Glutamatergic neuron (in vitro differentiated cells): ENCODE measurements around the gene TPM3. TPM values are rescaled to one million over a fixed set of nuclear protein-coding genes. Genes with fewer than 3 reads are reported as not detected.

ENCODE experiments used
- DNase-seq: peaks from one replicate; pipeline ENCODE4 v3.0.0; 2022
- H3K27ac Mint-ChIP-seq: one replicate; pipeline ENCODE4 v1.8.0; 2020; ENCODE audit warnings: mild to moderate bottlenecking, mixed read lengths, inconsistent platforms; ENCODE audit not compliant: unreplicated experiment
- H3K27me3 Mint-ChIP-seq: one replicate; pipeline ENCODE4 v1.8.0; 2020; ENCODE audit warnings: mild to moderate bottlenecking, moderate library complexity, mixed read lengths, inconsistent platforms; ENCODE audit not compliant: unreplicated experiment
- H3K36me3 Mint-ChIP-seq: one replicate; pipeline ENCODE4 v1.8.0; 2020; ENCODE audit warnings: mild to moderate bottlenecking, mixed read lengths, inconsistent platforms; ENCODE audit not compliant: unreplicated experiment
- H3K4me1 Mint-ChIP-seq: one replicate; pipeline ENCODE4 v1.8.0; 2020; ENCODE audit warnings: mild to moderate bottlenecking, low read depth, mixed read lengths, inconsistent platforms; ENCODE audit not compliant: unreplicated experiment
- H3K4me3 Mint-ChIP-seq: one replicate; pipeline ENCODE4 v1.8.0; 2020; ENCODE audit warnings: mild to moderate bottlenecking, mixed read lengths, inconsistent platforms; ENCODE audit not compliant: unreplicated experiment
- H3K9me3 Mint-ChIP-seq: one replicate; pipeline ENCODE4 v1.8.0; 2020; ENCODE audit warnings: mild to moderate bottlenecking, moderate library complexity, mixed read lengths, inconsistent platforms; ENCODE audit not compliant: unreplicated experiment
- total RNA-seq: library from RNA; stranded (reverse); fragmentation: NEBNext Ultra II Directional; extraction: Animal tissue kit (Norgen Biotek cat#: 25700); gene quantifications from one replicate; pipeline ENCODE4 v1.2.1, GENCODE V29; 2021; ENCODE audit not compliant: unreplicated experiment
- TF ChIP-seq, protein P1 (sequence below): fragments of 200-600 bp; sonication (generic); IDR thresholded peaks from one replicate; pipeline ENCODE4 v1.5.0; 2021; ENCODE audit not compliant: partially characterized antibody, unreplicated experiment

The TPM3 gene
- total RNA-seq, 1 donor from 2014 or later = 392 TPM

DNA sequence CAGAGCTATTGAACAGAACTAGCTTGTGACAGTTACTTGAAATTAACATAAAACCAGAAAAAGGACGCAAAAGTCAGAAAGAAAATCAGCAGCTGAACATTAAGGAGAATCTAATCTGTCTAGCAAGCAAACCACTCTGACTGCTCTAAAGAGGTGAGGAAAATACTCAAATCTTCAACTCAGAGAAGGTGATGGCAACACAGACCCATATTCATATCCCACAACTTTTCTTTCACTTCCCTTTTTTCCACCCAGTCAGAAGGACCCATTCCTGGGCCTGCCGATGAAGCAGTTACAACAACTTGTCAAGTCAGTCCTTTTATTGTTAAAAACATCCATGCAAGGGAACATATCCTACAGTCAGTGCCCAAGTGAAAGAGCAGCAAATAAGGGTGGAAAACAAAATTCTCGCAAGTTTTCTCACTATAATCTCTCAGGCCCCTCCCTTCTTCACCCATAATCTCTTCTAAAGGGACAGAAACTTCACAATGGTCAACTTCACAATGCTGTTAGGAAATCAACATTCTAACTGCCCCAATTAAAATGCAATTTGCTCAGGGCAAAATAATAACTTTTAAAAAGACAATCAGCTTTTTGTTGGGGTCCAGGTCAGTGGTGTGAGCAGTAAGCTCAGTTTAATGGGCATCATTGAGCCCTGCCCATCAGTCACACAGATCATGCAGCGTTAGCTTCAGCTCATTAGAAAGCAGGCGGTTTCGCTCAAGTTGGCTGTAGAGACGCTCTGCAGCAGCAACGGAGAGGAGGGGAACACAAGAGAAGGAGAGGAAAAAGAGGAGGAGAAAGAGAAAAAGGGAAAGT lies 33.4 kb downstream of the TPM3 start:
- Mint-ChIP-seq H3K36me3 (peaks cover 10% of the 10 kb centered on the region), H3K27ac (no peak overlapping the region), H3K27me3 (peaks cover 4% of the 10 kb centered on the region), H3K4me3 (no peak overlapping the region), H3K4me1 (no peaks in the 10 kb centered on the region), H3K9me3 (no peaks in the 10 kb centered on the region)
- TF ChIP-seq, protein P1, sequence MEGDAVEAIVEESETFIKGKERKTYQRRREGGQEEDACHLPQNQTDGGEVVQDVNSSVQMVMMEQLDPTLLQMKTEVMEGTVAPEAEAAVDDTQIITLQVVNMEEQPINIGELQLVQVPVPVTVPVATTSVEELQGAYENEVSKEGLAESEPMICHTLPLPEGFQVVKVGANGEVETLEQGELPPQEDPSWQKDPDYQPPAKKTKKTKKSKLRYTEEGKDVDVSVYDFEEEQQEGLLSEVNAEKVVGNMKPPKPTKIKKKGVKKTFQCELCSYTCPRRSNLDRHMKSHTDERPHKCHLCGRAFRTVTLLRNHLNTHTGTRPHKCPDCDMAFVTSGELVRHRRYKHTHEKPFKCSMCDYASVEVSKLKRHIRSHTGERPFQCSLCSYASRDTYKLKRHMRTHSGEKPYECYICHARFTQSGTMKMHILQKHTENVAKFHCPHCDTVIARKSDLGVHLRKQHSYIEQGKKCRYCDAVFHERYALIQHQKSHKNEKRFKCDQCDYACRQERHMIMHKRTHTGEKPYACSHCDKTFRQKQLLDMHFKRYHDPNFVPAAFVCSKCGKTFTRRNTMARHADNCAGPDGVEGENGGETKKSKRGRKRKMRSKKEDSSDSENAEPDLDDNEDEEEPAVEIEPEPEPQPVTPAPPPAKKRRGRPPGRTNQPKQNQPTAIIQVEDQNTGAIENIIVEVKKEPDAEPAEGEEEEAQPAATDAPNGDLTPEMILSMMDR = no peak
- DNase-seq = no peak

DNA sequence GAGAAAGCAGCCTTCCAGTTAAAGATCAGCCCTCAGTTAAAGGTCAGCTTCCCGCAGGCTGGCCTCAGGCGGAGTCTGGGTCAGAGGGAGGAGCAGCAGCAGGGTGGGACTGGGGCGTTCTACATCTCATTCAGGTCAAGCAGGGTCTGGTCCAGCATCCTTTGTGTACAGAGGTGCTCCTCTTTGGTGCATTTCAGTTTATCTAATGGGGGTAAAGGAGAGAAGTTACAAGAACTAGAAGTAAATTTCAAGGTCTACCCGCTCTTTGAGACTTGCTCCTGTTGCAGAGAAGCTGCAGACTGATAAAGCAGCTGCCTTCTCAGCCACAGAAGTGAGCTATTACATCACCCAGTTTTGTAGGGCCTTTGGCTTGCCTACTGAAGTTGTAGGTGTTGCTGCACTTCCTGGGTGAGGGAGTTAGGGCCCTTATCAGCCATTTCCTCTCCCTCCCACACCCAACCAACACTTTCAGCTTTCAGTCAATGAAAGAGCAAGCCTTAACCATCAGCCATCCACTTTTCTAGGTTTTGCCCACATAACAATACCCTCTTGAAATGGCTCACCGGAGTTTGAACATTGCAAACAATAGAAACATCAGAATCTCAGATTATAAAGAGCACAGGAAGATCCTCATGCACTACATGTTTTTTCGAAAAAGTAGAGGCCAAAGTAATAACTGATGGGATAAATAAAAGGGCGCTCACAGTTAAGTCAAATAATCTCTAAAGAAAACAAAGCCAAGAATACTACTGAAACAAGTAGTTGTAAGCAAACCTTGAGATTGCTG lies 34.2 kb downstream of the TPM3 start:
- H3K4me3 Mint-ChIP-seq = no peak overlapping the region
- no peak for DNase-seq

DNA sequence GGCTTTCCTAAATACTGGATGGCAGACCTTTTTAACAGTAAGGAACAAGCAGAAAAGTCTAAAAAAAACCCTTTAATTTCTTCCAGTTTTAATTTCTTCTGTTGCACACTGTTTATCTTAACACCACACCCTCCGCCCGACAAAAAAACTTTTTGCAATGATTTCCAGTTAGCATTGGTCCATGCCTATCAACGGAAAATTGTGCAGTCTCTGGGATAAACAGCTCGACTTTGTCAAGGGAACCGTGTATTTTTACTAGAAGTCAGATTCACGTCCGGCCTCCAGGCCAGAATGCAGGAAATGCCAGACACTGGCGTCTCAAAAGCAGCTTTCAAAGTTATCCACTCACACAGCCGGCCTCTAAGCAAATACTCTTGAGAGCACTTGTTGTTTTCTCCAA lies 36.6 kb downstream of the TPM3 start:
- Mint-ChIP-seq H3K27me3 (peaks cover 2% of the 10 kb centered on the region), H3K27ac (no peak overlapping the region), H3K4me3 (no peak overlapping the region), H3K9me3 (no peaks in the 10 kb centered on the region), H3K36me3 (peaks cover 7% of the 10 kb centered on the region), H3K4me1 (no peaks in the 10 kb centered on the region)
- DNase-seq = no peak
- TF ChIP-seq, protein P1 = no peak

More for the DNA sequence above, 34.2 kb downstream of the TPM3 start:
- H3K9me3 Mint-ChIP-seq = no peaks in the 10 kb centered on the region
- H3K4me1 Mint-ChIP-seq = no peaks in the 10 kb centered on the region
- H3K36me3 Mint-ChIP-seq = peaks cover 10% of the 10 kb centered on the region
- TF ChIP-seq, protein P1 = no peak
- peaks cover 4% of the 10 kb centered on the region for H3K27me3 Mint-ChIP-seq
- H3K27ac Mint-ChIP-seq = peak overlapping the region; percentile 3

DNA sequence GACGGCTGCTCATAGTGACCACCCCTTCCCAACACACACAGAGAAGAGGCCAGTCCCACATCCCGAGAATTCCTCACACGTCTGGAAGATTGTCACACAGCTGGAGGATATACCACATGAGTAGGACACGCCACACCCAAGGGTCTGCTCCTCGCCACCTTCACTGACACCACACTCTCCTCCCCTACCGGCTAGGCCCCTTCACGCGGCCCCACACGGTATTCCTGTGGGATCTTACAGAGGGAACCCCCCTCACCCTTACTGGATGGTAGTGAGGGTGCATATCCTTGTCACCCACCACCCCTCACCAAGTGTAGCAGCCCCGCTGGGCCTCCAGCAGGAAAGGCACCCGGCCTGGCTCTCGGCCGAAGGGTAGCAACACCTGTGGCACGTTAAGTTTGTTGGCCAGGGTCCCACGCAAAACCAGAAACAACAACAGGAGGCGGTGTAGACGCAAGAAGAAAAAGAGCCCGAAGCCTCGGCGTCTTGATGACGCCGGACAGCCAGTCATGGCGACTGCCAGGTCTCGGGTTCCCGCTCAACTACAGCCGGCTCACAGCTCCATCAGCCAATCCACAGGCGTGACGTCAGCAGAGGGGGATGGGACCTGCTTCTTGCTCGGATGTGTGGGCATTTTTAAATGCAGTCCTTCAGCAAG lies 37.2 kb downstream of the TPM3 start, which contains the start of gene NUP210L:
Gene NUP210L (minus strand): TSS at position 540 of the 658 bp plus-strand sequence.
- H3K4me1 Mint-ChIP-seq = no peaks in the 10 kb centered on the region
- H3K27me3 Mint-ChIP-seq = peaks cover 2% of the 10 kb centered on the region
- H3K9me3 Mint-ChIP-seq = no peaks in the 10 kb centered on the region
- H3K4me3 Mint-ChIP-seq = no peak within 1 kb of the TSS
- no peak for DNase-seq
- TF ChIP-seq, protein P1 = no peak
- H3K36me3 Mint-ChIP-seq = peaks cover 5% of the 10 kb centered on the region
- no peak within 1 kb of the TSS for H3K27ac Mint-ChIP-seq
